Endothelial cell of umbilical vein (primary cell): ENCODE data around the gene GPANK1. TPM values are rescaled to one million over a fixed set of nuclear protein-coding genes. Genes with fewer than 3 reads are reported as not detected.

Experiments
- BruUV-seq: library from RNA; stranded (reverse); fragments of 400-500 nt; replicated peaks from 2 replicates; lab custom pipeline; 2021; lab: Mats Ljungman, UMichigan
- CTCF ChIA-PET: fragments of 300-600, 350-600 bp; sonication (Branson Sonifier 250); formaldehyde crosslinking; loops from one replicate; lab custom pipeline; 2021; ENCODE audit warnings: antibody characterized with exemption, inconsistent platforms; lab: Charles Lee
- POLR2A ChIA-PET: fragments of 300-600, 350-600 bp; sonication (Branson Sonifier 250); formaldehyde crosslinking; loops from one replicate; lab custom pipeline; 2021; ENCODE audit warnings: antibody characterized with exemption, inconsistent platforms; lab: Charles Lee
- DNase-seq: peaks from one replicate; pipeline ENCODE4 v3.0.0-alpha.2; 2011; ENCODE audit warnings: low read depth, low spot score
- FAIRE-seq: peaks from 2 replicates; lab custom pipeline; 2011; peaks lifted over from hg19 to GRCh38; lab: Jason Lieb, UNC
- H2AFZ ChIP-seq: 2 replicates; pipeline ENCODE4 v1.6.0; 2012; ENCODE audit warnings: low read depth, low read length, control low read depth, inconsistent platforms
- H3K27ac ChIP-seq: 2 replicates; pipeline ENCODE4 v1.5.1; 2011; ENCODE audit warnings: low read depth, mild to moderate bottlenecking, control low read depth, low read length, moderate library complexity; ENCODE audit not compliant: insufficient read depth
- H3K27me3 ChIP-seq, 2 experiments: 2 replicates each; pipeline versions ENCODE4 v1.6.0 to v1.6.1; 2011; ENCODE audit warnings: low read length in 2 of 2, mixed read lengths in 1 of 2; ENCODE audit not compliant: control insufficient read depth in 2 of 2, insufficient read depth in 2 of 2
- H3K36me3 ChIP-seq, 2 experiments: 2 replicates in 1 of 2; 3 replicates in 1 of 2; pipeline ENCODE4 v1.5.1; 2011; ENCODE audit warnings: low read length in 2 of 2, mild to moderate bottlenecking in 1 of 2, moderate library complexity in 1 of 2; ENCODE audit not compliant: control insufficient read depth in 2 of 2, insufficient read depth in 2 of 2; ENCODE audit errors: extremely low read depth in 1 of 2
- H3K4me1 ChIP-seq: 3 replicates; pipeline ENCODE4 v1.5.1; 2011; ENCODE audit warnings: mild to moderate bottlenecking, low read length; ENCODE audit not compliant: control insufficient read depth, insufficient read depth; ENCODE audit errors: extremely low read depth
- H3K4me2 ChIP-seq: 2 replicates; pipeline ENCODE4 v1.6.1; 2011; ENCODE audit warnings: low read length, control low read depth, mixed read lengths; ENCODE audit not compliant: insufficient read depth
- H3K4me3 ChIP-seq, 3 experiments: fragments of 200-600 bp in 1 of 3; sonication (generic), shearing (Covaris generic) in 1 of 3; replicated peaks in 1 of 3; 2 replicates each; pipeline ENCODE4 v1.5.1; 2011 to 2016; ENCODE audit warnings: control low read depth in 3 of 3, low read length in 3 of 3, mild to moderate bottlenecking in 2 of 3, inconsistent platforms in 1 of 3, low read depth in 1 of 3, moderate library complexity in 1 of 3; ENCODE audit not compliant: insufficient read depth in 1 of 3
- H3K79me2 ChIP-seq: 2 replicates; pipeline ENCODE4 v1.6.0; 2012; ENCODE audit warnings: low read length, inconsistent platforms; ENCODE audit not compliant: control insufficient read depth, insufficient read depth
- H3K9ac ChIP-seq: replicated peaks from 2 replicates; pipeline ENCODE3; 2011; ENCODE audit warnings: low read length, control low read depth; ENCODE audit not compliant: insufficient read depth; ENCODE audit errors: extremely low read depth
- H3K9me1 ChIP-seq: replicated peaks from 3 replicates; pipeline ENCODE4 v1.6.0; 2011; ENCODE audit warnings: mild to moderate bottlenecking, low read length; ENCODE audit not compliant: control insufficient read depth, insufficient read depth; ENCODE audit errors: extremely low read depth
- H3K9me3 ChIP-seq: replicated peaks from 2 replicates; pipeline ENCODE4 v1.5.1; 2012; ENCODE audit warnings: low read length, inconsistent platforms; ENCODE audit not compliant: control insufficient read depth, insufficient read depth
- H4K20me1 ChIP-seq: replicated peaks from 2 replicates; pipeline ENCODE3; 2011; ENCODE audit warnings: mild to moderate bottlenecking, low read length; ENCODE audit not compliant: control insufficient read depth, insufficient read depth; ENCODE audit errors: extremely low read depth
- EZH2 ChIP-seq: IDR thresholded peaks from 2 replicates; pipeline ENCODE4 v1.6.1; 2012; ENCODE audit warnings: borderline replicate concordance, low read depth, mild to moderate bottlenecking, moderate library complexity, low read length, inconsistent platforms; ENCODE audit not compliant: severe bottlenecking
- FOS ChIP-seq: IDR thresholded peaks from 2 replicates; pipeline ENCODE4 v1.6.1; 2011; ENCODE audit warnings: mild to moderate bottlenecking, low read length, moderate library complexity, borderline replicate concordance; ENCODE audit not compliant: insufficient read depth
- GATA2 ChIP-seq: IDR thresholded peaks from 2 replicates; pipeline ENCODE4 v1.7.0; 2011; ENCODE audit warnings: low read depth, mild to moderate bottlenecking, moderate library complexity, mixed read lengths, low read length; ENCODE audit not compliant: insufficient read length, insufficient read depth
- JUN ChIP-seq: IDR thresholded peaks from 2 replicates; pipeline ENCODE4 v1.6.1; 2011; ENCODE audit warnings: borderline replicate concordance, low read depth; ENCODE audit not compliant: insufficient read length, insufficient read depth
- MYC ChIP-seq: IDR thresholded peaks from one replicate; pipeline ENCODE4 v1.6.1; 2011; ENCODE audit warnings: mild to moderate bottlenecking, low read depth, low read length
- POLR2A ChIP-seq: IDR thresholded peaks from 2 replicates; pipeline ENCODE4 v1.6.1; 2012; ENCODE audit warnings: low read depth, mild to moderate bottlenecking, control low read depth, low read length
- POLR2AphosphoS5 ChIP-seq: IDR thresholded peaks from 2 replicates; pipeline ENCODE4 v1.6.1; 2012; ENCODE audit warnings: low read depth, mild to moderate bottlenecking, control low read depth, low read length, moderate library complexity; ENCODE audit not compliant: insufficient read depth
- dilution Hi-C: fragments of 300-500 bp; cut with MboI; formaldehyde crosslinking; loops from one replicate; pipeline ENCODE4 v1.15.0; 2019; ENCODE audit warnings: low sequenced_read_pairs; ENCODE audit not compliant: extremely low pct_ligation_motif_present
- intact Hi-C: fragments of 100-400 bp; cut with micrococcal nuclease; formaldehyde crosslinking; loops from one replicate; pipeline ENCODE4 v1.10.0; 2022
- polyA plus RNA-seq, 4 experiments: library from polyadenylated mRNA; depleted of rRNA in 3 of 4; stranded (reverse) in 3 of 4; unstranded in 1 of 4; fragments of >200 nt; gene quantifications; 2 replicates each; pipeline versions ENCODE4 v1.2.1 to v1.2.3, GENCODE V29; 2011 to 2012; ENCODE audit warnings: missing spikeins in 1 of 4
- total RNA-seq: library from RNA; stranded (reverse); gene quantifications from 2 replicates; pipeline ENCODE4 v1.2.3, GENCODE V29; 2021
- TF ChIP-seq, protein P1 (sequence below), 2 donors: IDR thresholded peaks; 1 replicate in 1 of 2; 2 replicates in 1 of 2; pipeline ENCODE4 v1.5.1; 2011; ENCODE audit warnings: low read length in 2 of 2, mild to moderate bottlenecking in 2 of 2, moderate library complexity in 2 of 2, control low read depth in 1 of 2, inconsistent platforms in 1 of 2, low read depth in 1 of 2; ENCODE audit not compliant: insufficient read depth in 1 of 2; ENCODE audit errors: extremely low read depth in 1 of 2
- TF ChIP-seq, protein P2 (sequence below): IDR thresholded peaks from 2 replicates; pipeline ENCODE4 v1.6.1; 2011; ENCODE audit not compliant: insufficient read depth, insufficient read length

The GPANK1 gene
- total and polyA plus RNA-seq, 2 donors (not counting 3 experiments of a cell fraction or from before 2014, with no cell fraction given) = 12.6 to 17.5 TPM

DNA sequence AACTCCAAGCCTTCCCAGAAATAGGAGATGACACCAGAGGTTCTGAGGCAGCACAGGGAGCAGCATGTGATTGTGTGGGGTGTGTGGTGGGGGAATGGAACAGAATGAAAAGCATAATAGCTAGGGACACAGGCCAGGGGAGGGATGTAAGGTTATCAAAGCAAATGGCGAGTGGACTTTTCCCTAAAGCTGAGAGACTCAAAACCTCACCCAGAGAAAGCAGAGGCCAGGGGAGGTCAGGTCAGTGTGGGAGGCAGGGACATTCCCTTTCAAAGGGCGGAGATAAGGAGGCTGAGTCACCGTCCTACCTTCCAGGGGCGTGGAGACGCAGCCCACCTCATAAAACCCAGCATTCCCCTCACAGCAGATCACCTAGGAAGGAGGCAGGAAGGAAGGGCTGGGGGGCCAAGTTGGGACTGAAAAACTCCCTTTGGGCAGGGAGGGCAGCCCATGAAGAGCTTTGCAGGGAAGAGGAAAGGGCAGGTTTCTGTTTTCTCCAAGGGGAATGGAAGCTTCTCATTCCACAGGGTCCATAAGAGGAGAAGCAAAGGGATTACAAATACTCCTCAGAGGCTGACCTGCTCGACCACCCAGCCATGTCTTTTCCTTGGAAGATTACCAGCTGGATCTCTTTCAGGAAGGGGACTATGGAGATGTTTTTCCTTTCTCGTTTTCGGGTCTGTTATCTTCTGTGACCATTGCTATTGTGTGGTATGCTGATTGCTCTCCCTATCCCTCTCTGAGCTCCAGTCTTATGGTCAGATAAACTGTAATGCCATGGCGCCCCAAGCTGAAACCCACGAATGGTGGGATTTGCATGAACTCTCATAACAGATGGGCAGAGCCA lies 25.7 kb upstream of the GPANK1 start:
- H3K36me3 ChIP-seq = peaks cover 6 to 48% of the 10 kb centered on the region in 2 experiments
- POLR2A ChIA-PET = interaction anchor here (1.5 kb wide), 1 partner anchor 137 kb away, joined by 4 read pairs; the partner anchor contains the start of gene HSPA1B

More for the DNA sequence above, 25.7 kb upstream of the GPANK1 start:
- Histone ChIP-seq H3K9me3 (no peaks in the 10 kb centered on the region), H3K9ac (no peak overlapping the region), H3K79me2 (no peaks in the 10 kb centered on the region), H4K20me1 (no peaks in the 10 kb centered on the region), H3K9me1 (no peaks in the 10 kb centered on the region), H3K4me1 (peaks cover 10% of the 10 kb centered on the region), H2AFZ (no peak overlapping the region), H3K27me3 (no peaks in the 10 kb centered on the region), H3K4me2 (no peak overlapping the region), H3K27ac (no peak overlapping the region), H3K4me3 (no peak overlapping the region)
- FAIRE-seq (peak; percentile 49), DNase-seq (peak; percentile 17)
- TF ChIP-seq, protein P1, sequence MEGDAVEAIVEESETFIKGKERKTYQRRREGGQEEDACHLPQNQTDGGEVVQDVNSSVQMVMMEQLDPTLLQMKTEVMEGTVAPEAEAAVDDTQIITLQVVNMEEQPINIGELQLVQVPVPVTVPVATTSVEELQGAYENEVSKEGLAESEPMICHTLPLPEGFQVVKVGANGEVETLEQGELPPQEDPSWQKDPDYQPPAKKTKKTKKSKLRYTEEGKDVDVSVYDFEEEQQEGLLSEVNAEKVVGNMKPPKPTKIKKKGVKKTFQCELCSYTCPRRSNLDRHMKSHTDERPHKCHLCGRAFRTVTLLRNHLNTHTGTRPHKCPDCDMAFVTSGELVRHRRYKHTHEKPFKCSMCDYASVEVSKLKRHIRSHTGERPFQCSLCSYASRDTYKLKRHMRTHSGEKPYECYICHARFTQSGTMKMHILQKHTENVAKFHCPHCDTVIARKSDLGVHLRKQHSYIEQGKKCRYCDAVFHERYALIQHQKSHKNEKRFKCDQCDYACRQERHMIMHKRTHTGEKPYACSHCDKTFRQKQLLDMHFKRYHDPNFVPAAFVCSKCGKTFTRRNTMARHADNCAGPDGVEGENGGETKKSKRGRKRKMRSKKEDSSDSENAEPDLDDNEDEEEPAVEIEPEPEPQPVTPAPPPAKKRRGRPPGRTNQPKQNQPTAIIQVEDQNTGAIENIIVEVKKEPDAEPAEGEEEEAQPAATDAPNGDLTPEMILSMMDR (IDR thresholded peaks at IDR 0.05; ENCODE audit: extremely low read depth in 1 of 2, insufficient read depth in 1 of 2, low read depth in 1 of 2, low read length in 2 of 2) = no peak
- TF ChIP-seq, protein P2, sequence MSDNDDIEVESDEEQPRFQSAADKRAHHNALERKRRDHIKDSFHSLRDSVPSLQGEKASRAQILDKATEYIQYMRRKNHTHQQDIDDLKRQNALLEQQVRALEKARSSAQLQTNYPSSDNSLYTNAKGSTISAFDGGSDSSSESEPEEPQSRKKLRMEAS = no peak
- no peak for TF ChIP-seq POLR2A
- no peak for TF ChIP-seq FOS
- TF ChIP-seq POLR2AphosphoS5 = no peak
- no peak for TF ChIP-seq GATA2
- TF ChIP-seq EZH2 = no peak
- no peak for TF ChIP-seq JUN
- no peak for TF ChIP-seq MYC
- CTCF ChIA-PET = interaction anchor here (0.6 to 2.1 kb wide), 10 partner anchors 10 to 200 kb away, joined by 3 to 12 read pairs (median 4); partner anchors contain the start of genes BAG6, LSM2 and LY6G5C
- dilution Hi-C loops (no loop called here), intact Hi-C loops (no loop called here)
- no TSS peak for BruUV-seq
